Uterus (tissue), 2 donors: Measurements from ENCODE around the gene ZNF212.

Experiments used
- CTCF ChIP-seq, 4 experiments: fragments of 200-600 bp in 2 of 4; fragments of 450-650 bp in 2 of 4; sonication (generic) in 2 of 4; IDR thresholded peaks; one replicate each; pipeline ENCODE4 v1.5.1; 2016 to 2019; ENCODE audit warnings: antibody characterized with exemption in 4 of 4, mild to moderate bottlenecking in 2 of 4, moderate library complexity in 1 of 4
- POLR2A ChIP-seq, 2 donors: fragments of 450-650 bp; IDR thresholded peaks; one replicate each; pipeline ENCODE4 v1.6.1; 2016; ENCODE audit warnings: antibody characterized with exemption in 2 of 2, mild to moderate bottlenecking in 1 of 2, moderate library complexity in 1 of 2

DNA sequence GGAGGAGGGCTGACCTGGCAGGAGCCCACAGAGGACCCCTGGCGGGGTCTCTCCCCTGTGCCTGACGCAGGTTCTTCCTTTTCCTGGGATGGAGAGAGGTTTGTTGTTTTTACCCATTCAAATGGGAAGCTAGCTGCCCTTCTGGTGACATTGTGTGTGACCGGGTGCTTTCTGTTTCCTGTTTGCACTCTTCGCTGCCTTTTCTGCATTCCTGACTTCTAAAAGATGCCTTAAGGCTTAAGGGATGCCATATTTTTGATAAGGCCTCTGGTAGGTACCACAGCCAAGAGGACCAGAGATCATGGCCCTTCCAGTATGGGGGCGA is 42.8 kb downstream of the ZNF212 start:
- no peak for TF ChIP-seq CTCF (IDR thresholded peaks at IDR 0.05)
- no peak for TF ChIP-seq POLR2A (IDR thresholded peaks at IDR 0.05)
